ENCODE results near the gene PKD1L1.
A peak's percentile ranks its signal among the peaks of the same experiment; 100 is the strongest.
"Not testable (repeated sequence)": the region's sequence is repeated elsewhere in the genome, so short reads cannot be mapped to it uniquely, and the experiment has no call there.

Gene PKD1L1

GRCh38 chr7:47954231-47954911 is 6.1 kb upstream of the PKD1L1 start:
- no peak for DNase-seq

GRCh38 chr7:47953822-47954221 is 5.6 kb upstream of the PKD1L1 start:
- no peak for DNase-seq

GRCh38 chr7:47952224-47952623 is 4.0 kb upstream of the PKD1L1 start:
- no peak for DNase-seq

GRCh38 chr7:47951374-47951773 is 3.1 kb upstream of the PKD1L1 start:
- DNase-seq = no peak

- no peak for DNase-seq
Observed at GRCh38 chr7:47950714-47951113, 2.4 kb upstream of the PKD1L1 start.

GRCh38 chr7:47949703-47950102 is 1.4 kb upstream of the PKD1L1 start:
- no peak for DNase-seq

- no peak for DNase-seq
Observed at GRCh38 chr7:47947355-47947749, 914 bp downstream of the PKD1L1 start.

- DNase-seq = no peak
Observed at GRCh38 chr7:47946581-47947354, 1.5 kb downstream of the PKD1L1 start.

- DNase-seq = peak; percentile 65
Observed at GRCh38 chr7:47945261-47946015, 2.8 kb downstream of the PKD1L1 start.

- no peak for DNase-seq
Observed at GRCh38 chr7:47944536-47945260, 3.6 kb downstream of the PKD1L1 start.

GRCh38 chr7:47943676-47944474 is 4.4 kb downstream of the PKD1L1 start:
- no peak for DNase-seq

- not testable (repeated sequence) for DNase-seq
Observed at GRCh38 chr7:47942651-47943050, 5.6 kb downstream of the PKD1L1 start.

GRCh38 chr7:47942132-47942531 is 6.1 kb downstream of the PKD1L1 start:
- no peak for DNase-seq

GRCh38 chr7:47941136-47941844 is 7.0 kb downstream of the PKD1L1 start:
- no peak for DNase-seq

GRCh38 chr7:47940088-47941013 is 7.9 kb downstream of the PKD1L1 start:
- no peak for DNase-seq

- DNase-seq = no peak
Observed at GRCh38 chr7:47939425-47940036, 8.7 kb downstream of the PKD1L1 start.

- no peak for DNase-seq
Observed at GRCh38 chr7:47938574-47939165, 9.6 kb downstream of the PKD1L1 start.

- DNase-seq = no peak
Observed at GRCh38 chr7:47937711-47938573, 10.3 kb downstream of the PKD1L1 start.
